Measurements from ENCODE around the gene SLFN11.

DNA sequence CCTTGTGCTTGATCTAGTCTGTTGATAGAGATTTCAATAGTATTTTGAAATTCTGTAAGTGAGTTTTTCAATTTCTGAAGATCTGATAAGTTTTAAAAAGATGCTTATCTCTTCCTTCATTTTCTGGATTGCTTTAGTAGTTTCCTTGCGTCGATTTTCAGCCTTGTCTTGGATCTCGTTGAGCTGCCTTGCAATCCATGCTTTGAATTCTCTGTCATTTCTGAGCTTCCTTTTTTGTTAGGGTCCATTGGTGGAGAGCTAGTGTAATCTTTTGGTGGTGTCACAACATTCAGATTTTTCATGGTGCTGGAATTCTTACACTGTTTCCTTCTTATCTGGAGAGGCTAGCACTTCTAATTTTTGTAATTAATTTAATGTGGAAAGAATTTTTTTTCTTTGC, 61.1 kb downstream of the SLFN11 start:
- TF ChIP-seq, protein P1, sequence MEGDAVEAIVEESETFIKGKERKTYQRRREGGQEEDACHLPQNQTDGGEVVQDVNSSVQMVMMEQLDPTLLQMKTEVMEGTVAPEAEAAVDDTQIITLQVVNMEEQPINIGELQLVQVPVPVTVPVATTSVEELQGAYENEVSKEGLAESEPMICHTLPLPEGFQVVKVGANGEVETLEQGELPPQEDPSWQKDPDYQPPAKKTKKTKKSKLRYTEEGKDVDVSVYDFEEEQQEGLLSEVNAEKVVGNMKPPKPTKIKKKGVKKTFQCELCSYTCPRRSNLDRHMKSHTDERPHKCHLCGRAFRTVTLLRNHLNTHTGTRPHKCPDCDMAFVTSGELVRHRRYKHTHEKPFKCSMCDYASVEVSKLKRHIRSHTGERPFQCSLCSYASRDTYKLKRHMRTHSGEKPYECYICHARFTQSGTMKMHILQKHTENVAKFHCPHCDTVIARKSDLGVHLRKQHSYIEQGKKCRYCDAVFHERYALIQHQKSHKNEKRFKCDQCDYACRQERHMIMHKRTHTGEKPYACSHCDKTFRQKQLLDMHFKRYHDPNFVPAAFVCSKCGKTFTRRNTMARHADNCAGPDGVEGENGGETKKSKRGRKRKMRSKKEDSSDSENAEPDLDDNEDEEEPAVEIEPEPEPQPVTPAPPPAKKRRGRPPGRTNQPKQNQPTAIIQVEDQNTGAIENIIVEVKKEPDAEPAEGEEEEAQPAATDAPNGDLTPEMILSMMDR (IDR thresholded peaks at IDR 0.05; ENCODE audit: low read length) = no peak
- no peak for TF ChIP-seq EZH2 (IDR thresholded peaks at IDR 0.05; ENCODE audit: borderline replicate concordance, low read length)
